AG10803 (cell line): ENCODE results near the gene SPDEF.

Source experiments
- DNase-seq: peaks from one replicate; pipeline ENCODE4 v3.0.0; 2010; ENCODE audit warnings: low read depth
- H3K4me3 ChIP-seq: 2 replicates; pipeline ENCODE4 v1.5.1; 2011; ENCODE audit warnings: mild to moderate bottlenecking, low read length, control low read depth
- TF ChIP-seq, protein P1 (sequence below): conservative IDR thresholded peaks from 2 replicates; pipeline ENCODE4 v1.5.1; 2011; ENCODE audit warnings: mild to moderate bottlenecking, low read length, control low read depth, inconsistent platforms

SPDEF gene

DNA sequence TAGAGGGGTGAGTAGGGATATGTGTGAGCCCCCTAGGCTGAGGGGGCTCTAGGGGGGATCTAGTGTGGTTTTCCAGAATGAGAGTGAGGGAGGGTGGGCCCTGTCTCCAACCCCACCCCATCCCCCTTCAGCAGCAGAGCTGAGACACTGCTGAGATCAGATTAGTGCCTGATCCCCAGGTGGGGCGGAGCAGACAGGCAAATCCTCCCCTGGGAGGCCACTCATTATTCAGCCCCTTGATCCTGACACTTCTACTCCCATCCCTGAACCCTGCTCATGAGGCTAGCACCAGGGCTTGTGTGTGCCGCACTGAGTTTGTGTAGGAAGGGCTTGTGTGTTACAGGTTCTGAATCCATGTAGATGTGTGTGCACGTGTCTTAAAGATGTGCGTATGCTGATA lies 42.5 kb downstream of the SPDEF start:
- H3K4me3 ChIP-seq: no peak overlapping the region
- DNase-seq: no peak
- TF ChIP-seq, protein P1, sequence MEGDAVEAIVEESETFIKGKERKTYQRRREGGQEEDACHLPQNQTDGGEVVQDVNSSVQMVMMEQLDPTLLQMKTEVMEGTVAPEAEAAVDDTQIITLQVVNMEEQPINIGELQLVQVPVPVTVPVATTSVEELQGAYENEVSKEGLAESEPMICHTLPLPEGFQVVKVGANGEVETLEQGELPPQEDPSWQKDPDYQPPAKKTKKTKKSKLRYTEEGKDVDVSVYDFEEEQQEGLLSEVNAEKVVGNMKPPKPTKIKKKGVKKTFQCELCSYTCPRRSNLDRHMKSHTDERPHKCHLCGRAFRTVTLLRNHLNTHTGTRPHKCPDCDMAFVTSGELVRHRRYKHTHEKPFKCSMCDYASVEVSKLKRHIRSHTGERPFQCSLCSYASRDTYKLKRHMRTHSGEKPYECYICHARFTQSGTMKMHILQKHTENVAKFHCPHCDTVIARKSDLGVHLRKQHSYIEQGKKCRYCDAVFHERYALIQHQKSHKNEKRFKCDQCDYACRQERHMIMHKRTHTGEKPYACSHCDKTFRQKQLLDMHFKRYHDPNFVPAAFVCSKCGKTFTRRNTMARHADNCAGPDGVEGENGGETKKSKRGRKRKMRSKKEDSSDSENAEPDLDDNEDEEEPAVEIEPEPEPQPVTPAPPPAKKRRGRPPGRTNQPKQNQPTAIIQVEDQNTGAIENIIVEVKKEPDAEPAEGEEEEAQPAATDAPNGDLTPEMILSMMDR: no peak

DNA sequence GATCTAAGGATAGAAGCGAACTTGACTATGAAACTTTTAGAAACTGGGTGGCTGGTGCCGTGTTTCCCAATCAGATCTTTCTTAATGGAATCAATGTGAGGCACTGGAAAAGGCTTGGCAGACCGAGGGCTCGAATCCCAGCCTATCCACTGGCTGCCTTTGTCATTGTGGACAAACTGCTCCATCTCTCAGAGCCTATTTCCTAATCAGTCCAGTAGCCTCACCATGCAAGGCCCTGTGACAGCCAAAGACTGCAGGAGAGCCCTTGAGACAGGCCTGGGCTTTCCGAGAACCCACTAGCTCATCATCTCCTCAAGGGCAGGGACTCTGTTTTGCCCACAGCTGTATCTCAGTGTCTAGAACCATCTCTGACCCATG lies 43.4 kb downstream of the SPDEF start:
- peak; percentile 12 for DNase-seq
- TF ChIP-seq, protein P1: no peak
- no peak overlapping the region for H3K4me3 ChIP-seq

DNA sequence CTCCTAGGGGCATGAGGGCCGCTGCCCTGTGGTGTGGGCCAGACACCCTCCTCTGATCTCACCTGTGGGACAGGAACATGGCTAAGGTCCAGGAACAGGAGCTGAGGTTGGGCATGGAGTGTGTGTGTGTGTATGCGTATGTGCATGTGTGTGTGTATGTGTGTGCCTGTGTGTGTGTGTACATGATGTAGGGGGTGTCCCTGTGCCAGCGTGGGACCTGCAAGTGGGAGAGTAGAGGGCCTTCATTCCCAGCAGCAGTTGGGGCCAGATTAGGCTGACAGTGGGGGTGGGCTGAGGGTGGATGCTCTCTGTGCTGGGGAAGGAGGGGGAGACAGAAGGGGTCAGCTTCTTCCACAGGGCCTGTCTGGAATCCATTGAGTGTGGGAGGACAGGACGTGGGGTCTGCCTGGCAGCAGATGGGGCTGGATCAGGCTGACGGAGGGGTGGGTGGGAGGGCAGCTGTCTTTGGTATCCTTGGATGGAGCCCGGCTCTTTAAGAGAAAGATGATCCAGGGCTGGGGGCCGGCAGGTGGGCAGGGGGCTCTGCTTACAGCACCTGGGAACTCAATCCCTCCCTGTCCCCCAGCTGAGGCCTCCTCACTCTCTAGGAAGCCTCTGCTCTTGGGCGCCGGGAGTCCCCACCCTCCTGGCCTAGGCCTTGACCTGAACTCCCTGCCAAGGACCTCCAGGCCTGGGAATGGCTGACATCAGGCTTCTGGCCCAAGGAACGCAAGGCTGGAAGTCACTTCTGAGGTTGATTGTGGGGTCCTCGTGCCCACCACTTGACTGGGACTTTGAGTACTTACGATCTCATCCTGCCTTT lies 44.0 kb downstream of the SPDEF start:
- DNase-seq: no peak
- H3K4me3 ChIP-seq: no peak overlapping the region
- TF ChIP-seq, protein P1: no peak

DNA sequence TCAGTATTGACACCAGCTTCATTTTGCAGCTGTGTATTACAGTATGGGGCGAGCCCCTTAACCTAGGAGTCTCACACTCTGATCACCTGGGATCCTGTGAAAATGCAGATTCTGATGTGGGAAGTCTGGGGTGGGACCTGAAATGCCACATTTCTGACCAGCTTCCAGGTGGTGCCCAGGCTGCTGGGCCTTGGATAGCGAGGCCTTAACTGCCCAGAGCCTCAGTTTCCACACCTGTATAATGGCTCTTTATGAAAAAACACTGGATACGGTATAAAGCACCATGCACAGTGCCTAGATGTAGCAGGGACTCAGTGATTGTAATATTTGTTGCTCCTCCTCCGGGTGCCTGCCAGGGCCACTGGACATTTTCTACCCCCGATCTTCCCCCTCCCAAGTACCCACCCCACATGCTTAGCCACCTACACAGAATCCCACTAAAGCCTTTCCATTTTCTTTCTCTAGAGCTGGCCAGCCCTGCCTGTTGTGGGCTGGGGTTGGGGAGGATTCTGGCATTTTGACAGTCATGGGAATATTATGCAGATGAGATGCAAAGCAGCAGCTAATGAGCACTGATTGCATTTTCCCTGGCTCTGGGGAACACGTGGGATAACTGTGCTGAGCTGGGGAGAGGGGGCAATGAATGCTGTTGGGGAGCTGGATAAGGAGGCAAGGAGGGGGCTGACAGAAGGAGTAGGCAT lies 44.8 kb downstream of the SPDEF start:
- no peak overlapping the region for H3K4me3 ChIP-seq
- DNase-seq: no peak
- TF ChIP-seq, protein P1: no peak

DNA sequence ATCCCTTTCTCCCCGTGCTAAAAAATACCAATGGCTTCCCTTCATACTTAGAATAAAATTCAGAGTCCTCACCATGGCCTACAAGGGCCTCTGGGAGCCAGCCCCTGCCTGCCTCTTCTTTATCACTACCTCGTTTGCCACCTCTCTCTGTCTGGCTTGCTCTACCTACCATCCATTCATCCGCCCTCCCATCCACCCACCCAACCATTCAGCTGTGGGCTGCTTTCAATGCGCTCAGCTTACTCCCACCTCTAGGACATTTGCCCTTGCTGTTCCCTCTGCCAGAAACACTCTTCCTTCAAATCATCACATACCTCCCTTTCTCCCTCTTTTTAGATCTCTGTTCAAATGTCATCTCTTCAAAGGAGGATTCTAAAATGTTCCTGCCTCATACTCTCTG lies 45.8 kb downstream of the SPDEF start:
- DNase-seq: no peak
- H3K4me3 ChIP-seq: no peak overlapping the region
- TF ChIP-seq, protein P1: no peak

DNA sequence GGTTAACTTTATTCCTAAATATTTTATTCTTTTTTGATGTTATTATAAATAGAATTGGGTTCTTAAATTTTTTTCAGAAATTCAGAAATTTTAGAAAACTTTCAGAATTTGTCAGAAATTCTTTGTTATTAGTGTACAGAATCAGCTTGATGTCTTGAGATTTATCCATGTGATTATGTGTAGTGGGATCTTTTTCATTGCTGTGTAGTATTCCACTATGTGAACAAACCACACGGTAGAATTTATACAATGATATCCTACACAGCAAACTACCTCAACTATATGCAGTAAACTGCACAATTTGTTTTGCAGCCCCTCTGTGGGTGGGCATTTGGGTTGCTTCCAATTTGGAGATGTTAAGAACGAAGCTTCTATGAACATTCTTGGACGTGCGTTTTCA lies 46.3 kb downstream of the SPDEF start:
- no peak for DNase-seq
- no peak overlapping the region for H3K4me3 ChIP-seq
- TF ChIP-seq, protein P1: no peak

DNA sequence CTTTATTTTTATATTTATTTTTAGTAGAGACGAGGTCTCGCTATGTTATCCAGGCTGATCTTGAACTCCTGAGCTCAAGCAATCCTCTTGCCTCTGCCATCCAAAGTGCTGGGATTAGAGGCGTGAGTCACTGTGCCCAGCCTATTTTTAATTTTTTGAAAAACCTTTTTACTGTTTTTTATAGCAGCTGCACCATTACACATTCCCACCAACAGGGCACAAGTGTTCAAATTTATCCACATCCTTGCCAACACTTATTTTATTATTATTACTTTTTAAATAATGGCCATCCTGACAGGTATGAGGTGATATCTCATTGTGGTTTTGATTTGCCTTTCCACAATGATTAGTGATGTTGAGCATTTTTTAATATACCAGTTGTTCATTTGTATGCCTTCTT lies 47.7 kb downstream of the SPDEF start:
- no peak overlapping the region for H3K4me3 ChIP-seq
- TF ChIP-seq, protein P1: no peak
- DNase-seq: no peak
